Measurements from ENCODE around the gene NAA80.
A peak's percentile ranks its signal among the peaks of the same experiment; 100 is the strongest.
"Not testable (repeated sequence)": the region's sequence is repeated elsewhere in the genome, so short reads cannot be mapped to it uniquely, and the experiment has no call there.

NAA80 gene

GRCh38 chr3:50264964-50265485, 34.2 kb downstream of the NAA80 start:
- Mint-ChIP-seq H3K36me3 (no peaks in the 10 kb centered on the region), H3K9me3 (no peaks in the 10 kb centered on the region), H3K27me3 (peaks cover 3% of the 10 kb centered on the region), H3K27ac (no peak overlapping the region), H3K4me3 (no peak overlapping the region), H3K4me1 (no peaks in the 10 kb centered on the region)

- Mint-ChIP-seq H3K4me1 (peaks cover 4% of the 10 kb centered on the region), H3K27ac (no peak overlapping the region), H3K4me3 (no peak overlapping the region), H3K27me3 (peaks cover 3% of the 10 kb centered on the region), H3K36me3 (no peaks in the 10 kb centered on the region), H3K9me3 (no peaks in the 10 kb centered on the region)
Observed at GRCh38 chr3:50264383-50264963, 34.7 kb downstream of the NAA80 start.

- no peaks in the 10 kb centered on the region for H3K36me3 Mint-ChIP-seq
- H3K27me3 Mint-ChIP-seq, result peaks cover 3% of the 10 kb centered on the region
- H3K27ac Mint-ChIP-seq, result no peak overlapping the region
- peaks cover 4% of the 10 kb centered on the region for H3K4me1 Mint-ChIP-seq
- H3K9me3 Mint-ChIP-seq, result no peaks in the 10 kb centered on the region
- H3K4me3 Mint-ChIP-seq, result no peak overlapping the region
Observed at GRCh38 chr3:50263478-50264382, 35.5 kb downstream of the NAA80 start.

- no peak overlapping the region for H3K4me3 Mint-ChIP-seq
- H3K36me3 Mint-ChIP-seq, result no peaks in the 10 kb centered on the region
- H3K9me3 Mint-ChIP-seq, result no peaks in the 10 kb centered on the region
- H3K27me3 Mint-ChIP-seq, result peaks cover 3% of the 10 kb centered on the region
- H3K4me1 Mint-ChIP-seq, result peaks cover 4% of the 10 kb centered on the region
- no peak overlapping the region for H3K27ac Mint-ChIP-seq
Observed at GRCh38 chr3:50262778-50263177, 36.4 kb downstream of the NAA80 start.

GRCh38 chr3:50262200-50262599, 37.0 kb downstream of the NAA80 start:
- not testable (repeated sequence) for H3K4me3 Mint-ChIP-seq, H3K4me1 Mint-ChIP-seq, H3K9me3 Mint-ChIP-seq, H3K27ac Mint-ChIP-seq, H3K36me3 Mint-ChIP-seq, H3K27me3 Mint-ChIP-seq

- Mint-ChIP-seq H3K27me3 (peaks cover 3% of the 10 kb centered on the region), H3K9me3 (no peaks in the 10 kb centered on the region), H3K27ac (no peak overlapping the region), H3K36me3 (peaks cover 2% of the 10 kb centered on the region), H3K4me3 (no peak overlapping the region), H3K4me1 (peaks cover 4% of the 10 kb centered on the region)
Observed at GRCh38 chr3:50261505-50261904, 37.7 kb downstream of the NAA80 start.

- H3K4me3 Mint-ChIP-seq, result no peak overlapping the region
- peaks cover 2% of the 10 kb centered on the region for H3K36me3 Mint-ChIP-seq
- H3K27ac Mint-ChIP-seq, result no peak overlapping the region
- no peaks in the 10 kb centered on the region for H3K9me3 Mint-ChIP-seq
- peaks cover 3% of the 10 kb centered on the region for H3K27me3 Mint-ChIP-seq
- H3K4me1 Mint-ChIP-seq, result peaks cover 4% of the 10 kb centered on the region
Observed at GRCh38 chr3:50260942-50261441, 38.2 kb downstream of the NAA80 start.

GRCh38 chr3:50260027-50260941, 38.9 kb downstream of the NAA80 start:
- H3K27me3 Mint-ChIP-seq, result no peaks in the 10 kb centered on the region
- peaks cover 4% of the 10 kb centered on the region for H3K4me1 Mint-ChIP-seq
- no peak overlapping the region for H3K27ac Mint-ChIP-seq

GRCh38 chr3:50259432-50260026, 39.7 kb downstream of the NAA80 start:
- H3K4me1 Mint-ChIP-seq, result peaks cover 4% of the 10 kb centered on the region
- H3K27ac Mint-ChIP-seq, result peak overlapping the region; percentile 80
- peak overlapping the region; percentile 73 for H3K4me3 Mint-ChIP-seq
- peaks cover 2% of the 10 kb centered on the region for H3K36me3 Mint-ChIP-seq
- H3K9me3 Mint-ChIP-seq, result no peaks in the 10 kb centered on the region
- H3K27me3 Mint-ChIP-seq, result no peaks in the 10 kb centered on the region

More at GRCh38 chr3:50260027-50260941, 38.9 kb downstream of the NAA80 start:
- Mint-ChIP-seq H3K4me3 (peak overlapping the region; percentile 73), H3K9me3 (no peaks in the 10 kb centered on the region), H3K36me3 (peaks cover 2% of the 10 kb centered on the region)

GRCh38 chr3:50258979-50259378, 40.2 kb downstream of the NAA80 start:
- Mint-ChIP-seq H3K36me3 (peaks cover 2% of the 10 kb centered on the region), H3K27me3 (no peaks in the 10 kb centered on the region), H3K9me3 (no peaks in the 10 kb centered on the region), H3K27ac (peak overlapping the region; percentile 23), H3K4me3 (no peak overlapping the region), H3K4me1 (peaks cover 4% of the 10 kb centered on the region)

GRCh38 chr3:50258029-50258680, 41.0 kb downstream of the NAA80 start:
- H3K4me3 Mint-ChIP-seq, result no peak overlapping the region
- no peaks in the 10 kb centered on the region for H3K27me3 Mint-ChIP-seq
- no peaks in the 10 kb centered on the region for H3K9me3 Mint-ChIP-seq
- H3K27ac Mint-ChIP-seq, result no peak overlapping the region
- peaks cover 2% of the 10 kb centered on the region for H3K36me3 Mint-ChIP-seq
- peaks cover 8% of the 10 kb centered on the region for H3K4me1 Mint-ChIP-seq

- Mint-ChIP-seq H3K36me3 (peaks cover 2% of the 10 kb centered on the region), H3K9me3 (no peaks in the 10 kb centered on the region), H3K27ac (no peak overlapping the region), H3K4me3 (no peak overlapping the region), H3K4me1 (peaks cover 8% of the 10 kb centered on the region), H3K27me3 (no peaks in the 10 kb centered on the region)
Observed at GRCh38 chr3:50256978-50257890, 42.0 kb downstream of the NAA80 start.

- no peak overlapping the region for H3K4me3 Mint-ChIP-seq
- H3K27ac Mint-ChIP-seq, result no peak overlapping the region
- H3K27me3 Mint-ChIP-seq, result no peaks in the 10 kb centered on the region
- H3K9me3 Mint-ChIP-seq, result no peaks in the 10 kb centered on the region
- H3K4me1 Mint-ChIP-seq, result peaks cover 19% of the 10 kb centered on the region
- H3K36me3 Mint-ChIP-seq, result peaks cover 2% of the 10 kb centered on the region
Observed at GRCh38 chr3:50255251-50255615, 44.0 kb downstream of the NAA80 start.
